Measurements from ENCODE around the gene ABCC5. TPM values are rescaled to one million over a fixed set of nuclear protein-coding genes. Genes with fewer than 3 reads are reported as not detected.
A peak's percentile ranks its signal among the peaks of the same experiment; 100 is the strongest.

The ABCC5 gene
- total RNA-seq, 1 experiment from 2014 or later = 29.1 TPM

DNA sequence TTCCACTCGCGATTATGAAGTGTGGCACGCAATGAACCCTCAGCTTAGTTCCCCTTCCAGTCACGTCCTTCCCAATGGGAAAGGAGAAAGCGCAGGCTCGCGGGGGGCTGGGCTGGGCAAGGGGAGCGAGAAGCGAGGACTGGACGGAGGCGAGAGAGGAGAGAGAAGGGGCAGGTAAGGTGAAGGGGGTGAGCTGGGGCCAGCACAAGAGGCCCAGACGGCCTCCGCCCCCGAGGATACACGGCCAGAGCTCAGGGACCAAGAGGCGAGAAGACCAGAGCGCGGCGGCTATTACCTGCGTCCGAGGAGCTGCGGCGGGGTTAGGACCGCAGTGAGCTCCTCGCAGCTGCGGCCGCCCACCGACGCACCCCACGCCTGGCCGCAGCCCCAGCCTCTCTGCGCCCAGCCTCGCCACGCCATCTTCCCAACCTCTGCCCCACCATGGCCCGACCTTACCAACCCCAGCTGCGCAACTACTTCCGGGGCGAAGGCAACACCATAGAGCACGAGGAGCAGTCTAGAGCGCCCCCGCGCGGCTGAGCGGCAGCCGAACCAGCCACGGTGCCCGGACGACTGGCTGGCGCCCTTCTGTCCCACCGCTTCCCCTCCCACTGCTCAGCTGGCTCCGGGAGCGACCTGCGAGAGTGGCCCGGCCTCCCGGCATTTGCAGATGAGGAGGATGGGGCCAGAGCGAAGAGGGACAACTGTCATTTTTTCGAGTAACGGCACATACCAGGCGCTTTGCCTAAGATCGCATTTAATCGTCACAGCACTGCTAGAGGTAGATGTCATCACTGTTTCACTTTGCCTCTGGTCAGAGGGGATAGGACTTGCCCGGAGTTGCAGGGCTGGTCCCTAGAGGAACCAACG is 133.0 kb downstream of the ABCC5 start, which contains the start of gene PARL (continued):
- no peak for TF ChIP-seq ZNF219 (CRISPR knock-in tag; IDR thresholded peaks at IDR 0.05; ENCODE audit: borderline replicate concordance)
- TF ChIP-seq NFYB (CRISPR knock-in tag; conservative IDR thresholded peaks at IDR 0.05; ENCODE audit: low read depth) = no peak
- TF ChIP-seq, protein P1, sequence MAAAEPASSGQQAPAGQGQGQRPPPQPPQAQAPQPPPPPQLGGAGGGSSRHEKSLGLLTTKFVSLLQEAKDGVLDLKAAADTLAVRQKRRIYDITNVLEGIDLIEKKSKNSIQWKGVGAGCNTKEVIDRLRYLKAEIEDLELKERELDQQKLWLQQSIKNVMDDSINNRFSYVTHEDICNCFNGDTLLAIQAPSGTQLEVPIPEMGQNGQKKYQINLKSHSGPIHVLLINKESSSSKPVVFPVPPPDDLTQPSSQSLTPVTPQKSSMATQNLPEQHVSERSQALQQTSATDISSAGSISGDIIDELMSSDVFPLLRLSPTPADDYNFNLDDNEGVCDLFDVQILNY (CRISPR knock-in tag; IDR thresholded peaks at IDR 0.05) = no peak
- TF ChIP-seq, protein P2, sequence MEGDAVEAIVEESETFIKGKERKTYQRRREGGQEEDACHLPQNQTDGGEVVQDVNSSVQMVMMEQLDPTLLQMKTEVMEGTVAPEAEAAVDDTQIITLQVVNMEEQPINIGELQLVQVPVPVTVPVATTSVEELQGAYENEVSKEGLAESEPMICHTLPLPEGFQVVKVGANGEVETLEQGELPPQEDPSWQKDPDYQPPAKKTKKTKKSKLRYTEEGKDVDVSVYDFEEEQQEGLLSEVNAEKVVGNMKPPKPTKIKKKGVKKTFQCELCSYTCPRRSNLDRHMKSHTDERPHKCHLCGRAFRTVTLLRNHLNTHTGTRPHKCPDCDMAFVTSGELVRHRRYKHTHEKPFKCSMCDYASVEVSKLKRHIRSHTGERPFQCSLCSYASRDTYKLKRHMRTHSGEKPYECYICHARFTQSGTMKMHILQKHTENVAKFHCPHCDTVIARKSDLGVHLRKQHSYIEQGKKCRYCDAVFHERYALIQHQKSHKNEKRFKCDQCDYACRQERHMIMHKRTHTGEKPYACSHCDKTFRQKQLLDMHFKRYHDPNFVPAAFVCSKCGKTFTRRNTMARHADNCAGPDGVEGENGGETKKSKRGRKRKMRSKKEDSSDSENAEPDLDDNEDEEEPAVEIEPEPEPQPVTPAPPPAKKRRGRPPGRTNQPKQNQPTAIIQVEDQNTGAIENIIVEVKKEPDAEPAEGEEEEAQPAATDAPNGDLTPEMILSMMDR (IDR thresholded peaks at IDR 0.05) = peak; percentile 90
- TF ChIP-seq, protein P3, sequence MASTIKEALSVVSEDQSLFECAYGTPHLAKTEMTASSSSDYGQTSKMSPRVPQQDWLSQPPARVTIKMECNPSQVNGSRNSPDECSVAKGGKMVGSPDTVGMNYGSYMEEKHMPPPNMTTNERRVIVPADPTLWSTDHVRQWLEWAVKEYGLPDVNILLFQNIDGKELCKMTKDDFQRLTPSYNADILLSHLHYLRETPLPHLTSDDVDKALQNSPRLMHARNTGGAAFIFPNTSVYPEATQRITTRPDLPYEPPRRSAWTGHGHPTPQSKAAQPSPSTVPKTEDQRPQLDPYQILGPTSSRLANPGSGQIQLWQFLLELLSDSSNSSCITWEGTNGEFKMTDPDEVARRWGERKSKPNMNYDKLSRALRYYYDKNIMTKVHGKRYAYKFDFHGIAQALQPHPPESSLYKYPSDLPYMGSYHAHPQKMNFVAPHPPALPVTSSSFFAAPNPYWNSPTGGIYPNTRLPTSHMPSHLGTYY (CRISPR knock-in tag; IDR thresholded peaks at IDR 0.05) = no peak
- no peak for TF ChIP-seq ZNF416 (CRISPR knock-in tag; IDR thresholded peaks at IDR 0.05)
- TF ChIP-seq, protein P4, sequence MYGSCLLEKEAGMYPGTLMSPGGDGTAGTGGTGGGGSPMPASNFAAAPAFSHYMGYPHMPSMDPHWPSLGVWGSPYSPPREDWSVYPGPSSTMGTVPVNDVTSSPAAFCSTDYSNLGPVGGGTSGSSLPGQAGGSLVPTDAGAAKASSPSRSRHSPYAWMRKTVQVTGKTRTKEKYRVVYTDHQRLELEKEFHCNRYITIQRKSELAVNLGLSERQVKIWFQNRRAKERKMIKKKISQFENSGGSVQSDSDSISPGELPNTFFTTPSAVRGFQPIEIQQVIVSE (CRISPR knock-in tag; IDR thresholded peaks at IDR 0.05; ENCODE audit: borderline replicate concordance) = no peak
- TF ChIP-seq RORB (CRISPR knock-in tag; IDR thresholded peaks at IDR 0.05) = no peak
- TF ChIP-seq, protein P5, sequence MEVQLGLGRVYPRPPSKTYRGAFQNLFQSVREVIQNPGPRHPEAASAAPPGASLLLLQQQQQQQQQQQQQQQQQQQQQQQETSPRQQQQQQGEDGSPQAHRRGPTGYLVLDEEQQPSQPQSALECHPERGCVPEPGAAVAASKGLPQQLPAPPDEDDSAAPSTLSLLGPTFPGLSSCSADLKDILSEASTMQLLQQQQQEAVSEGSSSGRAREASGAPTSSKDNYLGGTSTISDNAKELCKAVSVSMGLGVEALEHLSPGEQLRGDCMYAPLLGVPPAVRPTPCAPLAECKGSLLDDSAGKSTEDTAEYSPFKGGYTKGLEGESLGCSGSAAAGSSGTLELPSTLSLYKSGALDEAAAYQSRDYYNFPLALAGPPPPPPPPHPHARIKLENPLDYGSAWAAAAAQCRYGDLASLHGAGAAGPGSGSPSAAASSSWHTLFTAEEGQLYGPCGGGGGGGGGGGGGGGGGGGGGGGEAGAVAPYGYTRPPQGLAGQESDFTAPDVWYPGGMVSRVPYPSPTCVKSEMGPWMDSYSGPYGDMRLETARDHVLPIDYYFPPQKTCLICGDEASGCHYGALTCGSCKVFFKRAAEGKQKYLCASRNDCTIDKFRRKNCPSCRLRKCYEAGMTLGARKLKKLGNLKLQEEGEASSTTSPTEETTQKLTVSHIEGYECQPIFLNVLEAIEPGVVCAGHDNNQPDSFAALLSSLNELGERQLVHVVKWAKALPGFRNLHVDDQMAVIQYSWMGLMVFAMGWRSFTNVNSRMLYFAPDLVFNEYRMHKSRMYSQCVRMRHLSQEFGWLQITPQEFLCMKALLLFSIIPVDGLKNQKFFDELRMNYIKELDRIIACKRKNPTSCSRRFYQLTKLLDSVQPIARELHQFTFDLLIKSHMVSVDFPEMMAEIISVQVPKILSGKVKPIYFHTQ (CRISPR knock-in tag; IDR thresholded peaks at IDR 0.05) = no peak
- no peak for TF ChIP-seq JAZF1 (CRISPR knock-in tag; IDR thresholded peaks at IDR 0.05)
- TF ChIP-seq, protein P6, sequence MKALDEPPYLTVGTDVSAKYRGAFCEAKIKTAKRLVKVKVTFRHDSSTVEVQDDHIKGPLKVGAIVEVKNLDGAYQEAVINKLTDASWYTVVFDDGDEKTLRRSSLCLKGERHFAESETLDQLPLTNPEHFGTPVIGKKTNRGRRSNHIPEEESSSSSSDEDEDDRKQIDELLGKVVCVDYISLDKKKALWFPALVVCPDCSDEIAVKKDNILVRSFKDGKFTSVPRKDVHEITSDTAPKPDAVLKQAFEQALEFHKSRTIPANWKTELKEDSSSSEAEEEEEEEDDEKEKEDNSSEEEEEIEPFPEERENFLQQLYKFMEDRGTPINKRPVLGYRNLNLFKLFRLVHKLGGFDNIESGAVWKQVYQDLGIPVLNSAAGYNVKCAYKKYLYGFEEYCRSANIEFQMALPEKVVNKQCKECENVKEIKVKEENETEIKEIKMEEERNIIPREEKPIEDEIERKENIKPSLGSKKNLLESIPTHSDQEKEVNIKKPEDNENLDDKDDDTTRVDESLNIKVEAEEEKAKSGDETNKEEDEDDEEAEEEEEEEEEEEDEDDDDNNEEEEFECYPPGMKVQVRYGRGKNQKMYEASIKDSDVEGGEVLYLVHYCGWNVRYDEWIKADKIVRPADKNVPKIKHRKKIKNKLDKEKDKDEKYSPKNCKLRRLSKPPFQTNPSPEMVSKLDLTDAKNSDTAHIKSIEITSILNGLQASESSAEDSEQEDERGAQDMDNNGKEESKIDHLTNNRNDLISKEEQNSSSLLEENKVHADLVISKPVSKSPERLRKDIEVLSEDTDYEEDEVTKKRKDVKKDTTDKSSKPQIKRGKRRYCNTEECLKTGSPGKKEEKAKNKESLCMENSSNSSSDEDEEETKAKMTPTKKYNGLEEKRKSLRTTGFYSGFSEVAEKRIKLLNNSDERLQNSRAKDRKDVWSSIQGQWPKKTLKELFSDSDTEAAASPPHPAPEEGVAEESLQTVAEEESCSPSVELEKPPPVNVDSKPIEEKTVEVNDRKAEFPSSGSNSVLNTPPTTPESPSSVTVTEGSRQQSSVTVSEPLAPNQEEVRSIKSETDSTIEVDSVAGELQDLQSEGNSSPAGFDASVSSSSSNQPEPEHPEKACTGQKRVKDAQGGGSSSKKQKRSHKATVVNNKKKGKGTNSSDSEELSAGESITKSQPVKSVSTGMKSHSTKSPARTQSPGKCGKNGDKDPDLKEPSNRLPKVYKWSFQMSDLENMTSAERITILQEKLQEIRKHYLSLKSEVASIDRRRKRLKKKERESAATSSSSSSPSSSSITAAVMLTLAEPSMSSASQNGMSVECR (CRISPR knock-in tag; IDR thresholded peaks at IDR 0.05; ENCODE audit: borderline replicate concordance) = peak; percentile 78
- TF ChIP-seq, protein P7, sequence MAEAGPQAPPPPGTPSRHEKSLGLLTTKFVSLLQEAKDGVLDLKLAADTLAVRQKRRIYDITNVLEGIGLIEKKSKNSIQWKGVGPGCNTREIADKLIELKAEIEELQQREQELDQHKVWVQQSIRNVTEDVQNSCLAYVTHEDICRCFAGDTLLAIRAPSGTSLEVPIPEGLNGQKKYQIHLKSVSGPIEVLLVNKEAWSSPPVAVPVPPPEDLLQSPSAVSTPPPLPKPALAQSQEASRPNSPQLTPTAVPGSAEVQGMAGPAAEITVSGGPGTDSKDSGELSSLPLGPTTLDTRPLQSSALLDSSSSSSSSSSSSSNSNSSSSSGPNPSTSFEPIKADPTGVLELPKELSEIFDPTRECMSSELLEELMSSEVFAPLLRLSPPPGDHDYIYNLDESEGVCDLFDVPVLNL (CRISPR knock-in tag; IDR thresholded peaks at IDR 0.05; ENCODE audit: borderline replicate concordance, low read depth) = no peak
- no peak for TF ChIP-seq ZNF671 (CRISPR knock-in tag; IDR thresholded peaks at IDR 0.05)
- TF ChIP-seq ZNF317 (CRISPR knock-in tag; IDR thresholded peaks at IDR 0.05; ENCODE audit: borderline replicate concordance, low read depth) = no peak
- TF ChIP-seq NR2C2 (CRISPR knock-in tag; IDR thresholded peaks at IDR 0.05) = peak; percentile 100
- TF ChIP-seq GTF2I (CRISPR knock-in tag; conservative IDR thresholded peaks at IDR 0.05) = no peak
- 0 out of 2 replicates have a peak, but pooled peaks have one; percentile 62 for TF ChIP-seq TP53 (CRISPR knock-in tag; IDR thresholded peaks at IDR 0.05)
- no peak for TF ChIP-seq GRHL2 (CRISPR knock-in tag; IDR thresholded peaks at IDR 0.05; ENCODE audit: insufficient replicate concordance, severe bottlenecking)
- TF ChIP-seq OVOL2 (CRISPR knock-in tag; IDR thresholded peaks at IDR 0.05; ENCODE audit: borderline replicate concordance) = no peak
- peak; percentile 88; the same call in 1 of the 2 replicates for TF ChIP-seq TEAD1 (CRISPR knock-in tag; IDR thresholded peaks at IDR 0.05)
- no peak for TF ChIP-seq ZNF138 (CRISPR knock-in tag; conservative IDR thresholded peaks at IDR 0.05)
- no peak for TF ChIP-seq ZNF396 (CRISPR knock-in tag; IDR thresholded peaks at IDR 0.05; ENCODE audit: borderline replicate concordance)
- peak; percentile 99 for TF ChIP-seq FOXK1 (CRISPR knock-in tag; IDR thresholded peaks at IDR 0.05)
- TF ChIP-seq FOXP1 (CRISPR knock-in tag; IDR thresholded peaks at IDR 0.05; ENCODE audit: borderline replicate concordance) = peak; percentile 95

Measured in WTC11 (cell line).